Activated naive CD8-positive, alpha-beta T cell treated with anti-CD3 and anti-CD28 coated beads, Interleukin-2, amount 50 U/mL, for 24 hours (primary cell): ENCODE data around the gene GPRIN1.

Source experiments
- ATAC-seq: fragments of 150-1000 bp; cut with Tn5 transposase; one replicate; pipeline ENCODE4 v1.10.0; 2021
- DNase-seq: peaks from one replicate; pipeline ENCODE4 v3.0.0; 2021
- H3K27ac Mint-ChIP-seq: one replicate; pipeline ENCODE4 v1.8.0; 2021; ENCODE audit warnings: mild to moderate bottlenecking, mixed read lengths
- H3K27me3 Mint-ChIP-seq: one replicate; pipeline ENCODE4 v1.8.0; 2021; ENCODE audit warnings: mixed read lengths
- H3K36me3 Mint-ChIP-seq: one replicate; pipeline ENCODE4 v1.8.0; 2021; ENCODE audit warnings: low read depth, mixed read lengths
- H3K4me1 Mint-ChIP-seq: one replicate; pipeline ENCODE4 v1.8.0; 2021; ENCODE audit warnings: mixed read lengths
- H3K4me3 Mint-ChIP-seq: one replicate; pipeline ENCODE4 v1.8.0; 2021; ENCODE audit warnings: mild to moderate bottlenecking, moderate library complexity, mixed read lengths
- H3K9me3 Mint-ChIP-seq: one replicate; pipeline ENCODE4 v1.8.0; 2021; ENCODE audit warnings: mixed read lengths

GPRIN1 gene

DNA sequence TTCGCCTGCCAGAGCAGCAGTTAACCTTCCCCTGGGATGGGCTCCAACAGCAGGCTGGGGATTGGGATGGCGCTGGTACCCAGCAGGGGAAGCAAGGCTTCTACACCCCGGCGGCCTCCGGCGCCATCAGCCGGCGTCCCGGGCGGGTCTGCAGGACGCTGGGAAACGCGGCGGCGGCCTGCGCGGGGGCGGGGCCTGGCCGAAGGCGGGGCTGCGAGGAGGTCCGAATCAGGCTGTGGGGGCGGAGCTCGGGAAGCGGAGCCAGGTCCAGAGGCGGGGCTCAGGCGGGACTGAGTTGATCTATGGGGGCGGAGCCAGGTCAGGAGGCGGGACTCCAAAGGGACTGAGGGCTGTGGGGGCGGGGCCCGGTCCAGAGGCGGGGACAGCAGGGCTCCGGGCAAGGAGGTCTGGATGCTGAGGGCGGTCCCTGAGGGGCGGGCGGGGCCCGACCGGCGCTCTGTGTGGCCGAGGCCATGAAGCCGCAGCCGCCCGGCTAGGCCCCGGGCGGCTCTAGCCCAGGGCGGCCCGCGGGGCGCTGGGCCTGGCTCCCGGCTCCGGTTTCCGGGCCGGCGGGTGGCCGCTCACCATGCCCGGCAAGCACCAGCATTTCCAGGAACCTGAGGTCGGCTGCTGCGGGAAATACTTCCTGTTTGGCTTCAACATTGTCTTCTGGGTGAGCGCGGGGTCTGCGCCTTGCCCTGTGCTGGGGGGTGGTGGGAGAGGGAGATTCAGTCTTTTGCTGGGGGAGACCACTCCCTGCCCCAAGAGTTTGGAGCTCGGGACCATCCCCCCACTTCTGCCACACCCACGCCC, 37.3 kb upstream of the GPRIN1 start, which contains the start of gene TSPAN17:
TSS of gene TSPAN17 (plus strand) at position 455 of the 813 bp plus-strand sequence. CDS start at position 587, 132 bp downstream.
- DNase-seq (peak; percentile 100), ATAC-seq (peak; percentile 89)
- Mint-ChIP-seq H3K9me3 (no peaks in the 10 kb centered on the region), H3K4me3 (peak within 1 kb of the TSS; percentile 83), H3K4me1 (peaks cover 52% of the 10 kb centered on the region), H3K27me3 (peaks cover 2% of the 10 kb centered on the region), H3K36me3 (no peaks in the 10 kb centered on the region), H3K27ac (peak within 1 kb of the TSS; percentile 92)

GRCh38 chr5:176646707-176647029, 36.7 kb upstream of the GPRIN1 start:
- H3K27me3 Mint-ChIP-seq = peaks cover 2% of the 10 kb centered on the region
- ATAC-seq = peak; percentile 5
- no peak for DNase-seq
- no peaks in the 10 kb centered on the region for H3K36me3 Mint-ChIP-seq
- peak overlapping the region; percentile 83 for H3K4me3 Mint-ChIP-seq
- peaks cover 47% of the 10 kb centered on the region for H3K4me1 Mint-ChIP-seq
- H3K27ac Mint-ChIP-seq = peak overlapping the region; percentile 92
- no peaks in the 10 kb centered on the region for H3K9me3 Mint-ChIP-seq

- Mint-ChIP-seq H3K27ac (peak overlapping the region; percentile 92), H3K9me3 (no peaks in the 10 kb centered on the region), H3K36me3 (no peaks in the 10 kb centered on the region), H3K27me3 (peaks cover 2% of the 10 kb centered on the region), H3K4me3 (peak overlapping the region; percentile 83), H3K4me1 (peaks cover 42% of the 10 kb centered on the region)
- DNase-seq (no peak), ATAC-seq (no peak)
These were observed 36.2 kb upstream of the GPRIN1 start for GRCh38 chr5:176646049-176646706.

DNA sequence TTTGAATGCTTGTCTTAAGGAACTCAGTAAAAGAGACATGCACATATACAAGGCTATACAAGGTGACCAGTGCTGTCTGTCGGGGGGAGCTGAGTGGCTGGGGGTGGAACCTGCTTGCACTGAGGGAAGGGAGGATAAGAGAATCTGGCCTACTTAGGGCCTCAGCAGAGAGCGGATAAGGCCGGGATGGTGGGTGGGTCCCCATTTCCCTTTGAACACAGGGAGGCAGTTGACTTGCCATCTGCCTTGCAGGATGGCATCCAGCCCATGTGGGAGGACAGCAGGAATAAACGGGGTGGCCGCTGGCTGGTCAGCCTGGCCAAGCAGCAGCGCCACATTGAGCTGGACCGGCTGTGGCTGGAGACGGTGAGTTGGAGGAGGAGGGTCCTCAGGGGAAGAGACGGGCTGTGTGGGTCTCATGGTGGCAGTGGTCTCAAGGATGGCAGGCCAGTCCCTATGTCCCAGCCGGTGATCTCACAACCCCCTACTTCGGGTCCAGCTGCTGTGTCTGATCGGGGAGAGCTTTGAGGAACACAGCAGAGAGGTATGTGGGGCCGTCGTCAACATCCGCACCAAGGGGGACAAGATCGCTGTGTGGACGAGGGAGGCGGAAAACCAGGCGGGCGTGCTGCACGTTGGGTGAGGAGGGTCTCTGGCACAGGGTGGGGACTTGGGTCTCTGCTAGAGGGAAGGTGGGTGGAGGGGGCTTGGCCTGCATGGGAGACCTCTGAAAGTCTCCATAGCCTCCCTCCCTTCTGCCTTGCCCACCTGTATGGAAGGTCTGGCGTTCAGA, 35.1 kb upstream of the GPRIN1 start:
- Mint-ChIP-seq H3K4me1 (peaks cover 38% of the 10 kb centered on the region), H3K36me3 (no peaks in the 10 kb centered on the region), H3K27ac (no peak overlapping the region), H3K27me3 (peaks cover 2% of the 10 kb centered on the region), H3K9me3 (no peaks in the 10 kb centered on the region), H3K4me3 (no peak overlapping the region)
- no peak for DNase-seq
- no peak for ATAC-seq

DNA sequence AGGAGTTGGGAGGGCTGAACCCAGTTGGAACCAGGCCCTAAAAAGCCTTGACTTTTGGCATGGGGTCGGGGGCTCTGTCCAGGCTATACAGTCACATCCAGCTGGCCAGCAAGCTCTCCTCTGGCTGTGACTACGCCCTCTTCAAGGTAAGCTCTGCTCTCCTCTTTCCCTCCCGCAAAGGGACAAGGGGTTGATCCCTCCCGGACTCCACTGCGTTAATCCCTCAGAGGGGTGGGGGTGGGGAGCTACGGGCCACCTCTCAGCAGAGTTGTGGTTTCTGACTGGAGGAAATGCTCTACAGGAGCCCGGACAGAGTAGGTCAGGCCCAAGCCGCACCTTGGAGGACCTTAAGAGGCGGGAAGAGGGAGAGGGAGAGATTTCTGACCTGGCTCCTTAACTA, 34.3 kb upstream of the GPRIN1 start:
- H3K4me3 Mint-ChIP-seq = no peak overlapping the region
- no peaks in the 10 kb centered on the region for H3K27me3 Mint-ChIP-seq
- DNase-seq (no peak), ATAC-seq (no peak)
- H3K9me3 Mint-ChIP-seq = no peaks in the 10 kb centered on the region
- H3K27ac Mint-ChIP-seq = no peak overlapping the region
- no peaks in the 10 kb centered on the region for H3K36me3 Mint-ChIP-seq
- peaks cover 30% of the 10 kb centered on the region for H3K4me1 Mint-ChIP-seq

GRCh38 chr5:176643491-176644219, 33.7 kb upstream of the GPRIN1 start:
- Mint-ChIP-seq H3K27ac (no peak overlapping the region), H3K4me3 (no peak overlapping the region)

DNA sequence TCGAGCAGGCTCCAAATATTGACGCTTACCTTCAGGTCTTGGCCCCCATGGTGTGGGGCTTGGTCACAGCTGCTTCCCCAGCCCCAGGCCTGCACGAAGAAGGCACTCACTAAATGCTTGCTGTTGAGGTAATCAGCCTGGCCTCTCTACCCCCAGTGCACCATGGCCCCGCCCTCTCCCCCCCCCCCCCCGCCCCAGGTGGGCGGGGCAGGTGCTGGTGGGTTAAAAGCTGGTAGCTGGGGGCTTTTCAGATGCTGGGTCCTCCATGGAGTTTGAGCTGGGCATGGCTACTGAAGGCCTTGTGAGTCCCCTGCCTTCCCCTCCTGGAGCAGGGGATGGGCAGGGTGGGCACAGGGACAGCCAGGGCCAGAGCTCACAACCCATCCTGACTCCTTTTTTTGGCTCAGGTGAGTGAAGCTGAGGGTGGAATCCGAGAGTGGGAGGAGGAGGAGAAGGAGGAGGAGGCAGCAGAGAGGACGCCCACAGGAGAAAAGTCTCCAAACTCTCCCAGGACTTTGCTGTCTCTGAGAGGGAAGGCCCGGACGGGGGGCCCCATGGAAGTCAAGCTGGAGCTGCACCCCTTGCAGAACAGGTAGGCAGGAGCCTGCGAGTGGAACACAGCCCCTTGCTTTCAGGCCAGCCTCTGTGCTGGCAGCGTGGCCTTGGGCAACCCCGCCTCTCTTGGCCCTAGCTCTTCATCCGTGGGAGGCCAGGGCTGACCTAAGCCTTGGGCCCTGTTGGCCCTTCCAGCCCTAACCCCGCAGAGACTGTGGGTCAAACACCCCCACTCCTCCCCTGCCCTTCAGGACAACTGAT, 32.9 kb upstream of the GPRIN1 start:
- H3K9me3 Mint-ChIP-seq = no peaks in the 10 kb centered on the region
- peaks cover 17% of the 10 kb centered on the region for H3K4me1 Mint-ChIP-seq
- H3K27me3 Mint-ChIP-seq = no peaks in the 10 kb centered on the region
- H3K4me3 Mint-ChIP-seq = no peak overlapping the region
- no peak overlapping the region for H3K27ac Mint-ChIP-seq
- H3K36me3 Mint-ChIP-seq = no peaks in the 10 kb centered on the region
- DNase-seq (no peak), ATAC-seq (no peak)

More at GRCh38 chr5:176643491-176644219, 33.7 kb upstream of the GPRIN1 start:
- DNase-seq (no peak), ATAC-seq (no peak)
- no peaks in the 10 kb centered on the region for H3K36me3 Mint-ChIP-seq
- no peaks in the 10 kb centered on the region for H3K9me3 Mint-ChIP-seq
- H3K4me1 Mint-ChIP-seq = peaks cover 23% of the 10 kb centered on the region
- H3K27me3 Mint-ChIP-seq = no peaks in the 10 kb centered on the region

DNA sequence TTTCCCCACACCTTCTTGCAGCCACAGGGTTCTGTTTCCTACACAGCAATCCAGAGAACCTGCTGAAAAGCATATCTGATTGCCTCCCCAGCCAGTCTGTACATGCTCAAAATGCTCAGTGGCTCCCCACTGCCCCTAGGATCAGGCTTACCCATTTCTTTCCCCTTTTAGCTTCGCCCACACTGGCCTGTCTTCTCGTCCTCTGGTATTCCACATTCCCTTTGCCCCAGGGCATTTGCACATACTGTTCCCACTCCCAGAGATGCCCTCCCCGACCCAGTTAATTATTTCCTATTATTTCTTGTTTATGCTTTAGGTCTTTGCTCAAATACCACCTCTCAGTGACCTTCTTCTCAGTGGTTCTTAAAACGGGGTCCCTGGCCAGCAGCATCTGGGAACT, 30.7 kb upstream of the GPRIN1 start:
- no peak overlapping the region for H3K27ac Mint-ChIP-seq
- no peaks in the 10 kb centered on the region for H3K36me3 Mint-ChIP-seq
- DNase-seq (no peak), ATAC-seq (peak; percentile 21)
- H3K4me3 Mint-ChIP-seq = no peak overlapping the region
- peaks cover 4% of the 10 kb centered on the region for H3K27me3 Mint-ChIP-seq
- H3K4me1 Mint-ChIP-seq = peaks cover 4% of the 10 kb centered on the region
- no peaks in the 10 kb centered on the region for H3K9me3 Mint-ChIP-seq

DNA sequence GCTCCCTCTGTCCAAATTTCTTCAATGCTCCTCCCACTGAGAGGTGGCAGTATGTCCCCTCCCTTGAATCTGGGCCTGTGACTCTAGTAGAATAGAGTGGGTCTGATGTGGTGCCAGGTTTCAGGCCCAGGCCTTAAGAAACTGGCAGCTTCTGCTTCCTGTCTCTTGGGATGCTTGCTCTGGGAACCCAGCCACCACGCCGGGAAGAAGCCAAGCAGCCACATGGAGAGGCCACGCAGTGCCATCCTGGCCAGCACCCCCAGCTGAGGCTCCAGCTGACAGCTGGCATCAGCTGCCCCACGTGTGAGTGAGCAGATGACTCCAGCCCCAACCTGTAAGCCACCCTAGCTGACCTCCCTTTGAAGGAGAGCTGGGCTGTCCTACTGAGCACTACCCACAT, 30.0 kb upstream of the GPRIN1 start:
- Mint-ChIP-seq H3K27ac (no peak overlapping the region), H3K27me3 (peaks cover 8% of the 10 kb centered on the region), H3K9me3 (no peaks in the 10 kb centered on the region), H3K4me1 (peaks cover 4% of the 10 kb centered on the region), H3K36me3 (no peaks in the 10 kb centered on the region), H3K4me3 (no peak overlapping the region)
- DNase-seq = no peak
- no peak for ATAC-seq

DNA sequence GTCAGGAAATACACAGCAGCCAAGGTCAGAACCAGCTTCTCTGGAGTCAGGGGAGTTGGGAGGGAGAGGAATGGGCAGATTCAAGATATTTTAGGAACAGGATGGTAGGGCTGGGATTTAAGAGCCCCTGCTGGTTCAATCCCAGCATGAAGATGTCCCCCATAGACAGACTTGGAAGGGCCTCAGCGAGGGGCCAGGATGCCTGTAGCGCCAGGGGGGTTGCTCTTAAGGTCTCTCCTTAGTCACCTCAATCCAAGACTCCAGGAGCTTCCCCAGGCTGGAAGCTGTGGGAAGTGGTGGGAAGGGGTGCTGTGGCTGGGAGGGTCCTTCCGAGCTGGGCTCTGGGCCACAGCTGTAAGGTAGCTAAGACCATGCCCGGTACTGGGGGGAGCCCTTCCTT, 29.3 kb upstream of the GPRIN1 start:
- no peaks in the 10 kb centered on the region for H3K36me3 Mint-ChIP-seq
- no peaks in the 10 kb centered on the region for H3K9me3 Mint-ChIP-seq
- ATAC-seq (no peak), DNase-seq (no peak)
- peaks cover 4% of the 10 kb centered on the region for H3K4me1 Mint-ChIP-seq
- no peak overlapping the region for H3K27ac Mint-ChIP-seq
- peaks cover 13% of the 10 kb centered on the region for H3K27me3 Mint-ChIP-seq
- no peak overlapping the region for H3K4me3 Mint-ChIP-seq

DNA sequence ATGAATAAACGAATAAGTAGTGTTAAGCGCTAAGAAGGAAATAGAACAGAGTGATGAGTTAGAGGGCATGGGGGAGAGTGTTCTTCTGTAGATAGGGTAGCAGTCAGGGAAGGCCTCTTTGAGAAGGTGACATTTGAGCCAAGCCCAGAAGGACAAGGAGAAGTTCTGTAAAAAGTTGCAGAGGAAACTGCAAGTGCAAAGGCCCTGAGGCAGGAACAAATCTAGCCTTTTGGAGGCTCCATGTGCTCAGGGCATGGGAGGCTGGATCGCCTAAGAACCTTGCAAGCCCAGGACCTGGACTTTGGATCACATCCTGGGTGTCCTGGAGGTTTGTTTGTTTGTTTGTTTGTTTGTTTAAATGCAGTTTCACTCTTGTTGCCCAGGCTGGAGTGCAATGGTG, 28.5 kb upstream of the GPRIN1 start:
- Mint-ChIP-seq H3K36me3 (no peaks in the 10 kb centered on the region), H3K27ac (no peak overlapping the region), H3K4me3 (no peak overlapping the region), H3K9me3 (no peaks in the 10 kb centered on the region), H3K4me1 (peaks cover 9% of the 10 kb centered on the region), H3K27me3 (peaks cover 20% of the 10 kb centered on the region)
- DNase-seq = no peak
- ATAC-seq = no peak

- H3K9me3 Mint-ChIP-seq = no peaks in the 10 kb centered on the region
- H3K36me3 Mint-ChIP-seq = no peaks in the 10 kb centered on the region
- H3K4me1 Mint-ChIP-seq = peaks cover 9% of the 10 kb centered on the region
- DNase-seq = no peak
- ATAC-seq = no peak
- H3K4me3 Mint-ChIP-seq = no peak overlapping the region
- no peak overlapping the region for H3K27ac Mint-ChIP-seq
- H3K27me3 Mint-ChIP-seq = peaks cover 26% of the 10 kb centered on the region
These were observed 27.6 kb upstream of the GPRIN1 start for GRCh38 chr5:176637556-176637955.

- peaks cover 36% of the 10 kb centered on the region for H3K27me3 Mint-ChIP-seq
- H3K36me3 Mint-ChIP-seq = no peaks in the 10 kb centered on the region
- peak overlapping the region; percentile 12 for H3K27ac Mint-ChIP-seq
- ATAC-seq (no peak), DNase-seq (no peak)
- H3K4me3 Mint-ChIP-seq = no peak overlapping the region
- H3K9me3 Mint-ChIP-seq = no peaks in the 10 kb centered on the region
- peaks cover 9% of the 10 kb centered on the region for H3K4me1 Mint-ChIP-seq
These were observed 26.5 kb upstream of the GPRIN1 start for GRCh38 chr5:176636426-176636825.
